Measurements from ENCODE around the gene TBC1D2B.
A peak's percentile ranks its signal among the peaks of the same experiment; 100 is the strongest.
"Not testable (repeated sequence)": the region's sequence is repeated elsewhere in the genome, so short reads cannot be mapped to it uniquely, and the experiment has no call there.

The TBC1D2B gene

GRCh38 chr15:77998592-77998991 is 78.9 kb downstream of the TBC1D2B start (continued):
- TF ChIP-seq HIC1 (tag by site-specific recombination; IDR thresholded peaks at IDR 0.05) (no peak), ZNF76 (tag by site-specific recombination; IDR thresholded peaks at IDR 0.05; ENCODE audit: borderline replicate concordance, low read depth) (no peak), ZNF114 (tag by site-specific recombination; IDR thresholded peaks at IDR 0.05) (no peak), ZNF274 (IDR thresholded peaks at IDR 0.05; ENCODE audit: low read length) (no peak), ZNF274 (tag by site-specific recombination; IDR thresholded peaks at IDR 0.05; ENCODE audit: borderline replicate concordance) (no peak), KLF16 (tag by site-specific recombination; IDR thresholded peaks at IDR 0.05) (no peak), HOXC10 (CRISPR knock-in tag; IDR thresholded peaks at IDR 0.05) (no peak), KLF7 (tag by site-specific recombination; IDR thresholded peaks at IDR 0.05; ENCODE audit: borderline replicate concordance) (no peak), ZSCAN23 (tag by site-specific recombination; IDR thresholded peaks at IDR 0.05) (no peak)

- CTCF ChIA-PET: interaction anchor here (0.6 to 6.4 kb wide), 4 partner anchors 31 to 111 kb away, joined by 3 to 67 read pairs (median 10); no protein-coding TSS in a partner anchor
- peaks cover 10 to 47% of the 10 kb centered on the region in 2 experiments for H3K36me3 ChIP-seq (ENCODE audit: control insufficient read depth in 2 of 2, insufficient read depth in 1 of 2, low read length in 2 of 2)
- H3K4me3 ChIP-seq (ENCODE audit: low read depth, low read length); H3K4me1 ChIP-seq (ENCODE audit: control insufficient read depth, insufficient read depth, low read length); POLR2A ChIA-PET; H3K27ac ChIP-seq (ENCODE audit: extremely low read depth, low read depth, low read length); H3K9me3 ChIP-seq (ENCODE audit: control insufficient read depth, insufficient read depth, low read depth, low read length): not testable (repeated sequence)
These were observed 79.6 kb downstream of the TBC1D2B start for GRCh38 chr15:77997761-77998554.

- POLR2A ChIA-PET; H3K9me3 ChIP-seq (ENCODE audit: control insufficient read depth, insufficient read depth, low read depth, low read length); H3K4me3 ChIP-seq (ENCODE audit: low read depth, low read length); H3K27ac ChIP-seq (ENCODE audit: extremely low read depth, low read depth, low read length); H3K4me1 ChIP-seq (ENCODE audit: control insufficient read depth, insufficient read depth, low read length): not testable (repeated sequence)
- CTCF ChIA-PET: interaction anchor here (0.6 to 6.4 kb wide), 2 partner anchors 30 to 112 kb away, joined by 3 to 67 read pairs; no protein-coding TSS in a partner anchor
- peaks cover 2 to 39% of the 10 kb centered on the region in 2 experiments; a peak in 2 of 3 replicates for H3K36me3 ChIP-seq (ENCODE audit: control insufficient read depth in 2 of 2, insufficient read depth in 1 of 2, low read length in 2 of 2)
- 0 out of 2 replicates have a peak, but pooled peaks have one; percentile 17 for TF ChIP-seq ZNF449 (tag by site-specific recombination; IDR thresholded peaks at IDR 0.05)
These were observed 80.3 kb downstream of the TBC1D2B start for GRCh38 chr15:77997221-77997620.

GRCh38 chr15:77996713-77997171 is 80.8 kb downstream of the TBC1D2B start:
- H3K27ac ChIP-seq (ENCODE audit: extremely low read depth, low read depth, low read length); H3K4me3 ChIP-seq (ENCODE audit: low read depth, low read length); POLR2A ChIA-PET; H3K4me1 ChIP-seq (ENCODE audit: control insufficient read depth, insufficient read depth, low read length); H3K9me3 ChIP-seq (ENCODE audit: control insufficient read depth, insufficient read depth, low read depth, low read length): not testable (repeated sequence)
- CTCF ChIA-PET: interaction anchor here (0.6 to 6.4 kb wide), 6 partner anchors 9 to 115 kb away, joined by 3 to 67 read pairs (median 4); no protein-coding TSS in a partner anchor
- H3K36me3 ChIP-seq (ENCODE audit: control insufficient read depth in 2 of 2, insufficient read depth in 1 of 2, low read length in 2 of 2): peaks cover 0 to 37% of the 10 kb centered on the region in 2 experiments; a peak in 2 of 3 replicates

GRCh38 chr15:77996226-77996625 is 81.3 kb downstream of the TBC1D2B start:
- CTCF ChIA-PET: interaction anchor here (0.6 to 6.4 kb wide), 6 partner anchors 9 to 116 kb away, joined by 3 to 67 read pairs (median 4); no protein-coding TSS in a partner anchor
- POLR2A ChIA-PET: interaction anchor here (0.6 kb wide), 1 partner anchor 153 kb away, joined by 3 read pairs; no protein-coding TSS in a partner anchor
- H3K27ac ChIP-seq (ENCODE audit: extremely low read depth, low read depth, low read length); H3K4me3 ChIP-seq (ENCODE audit: low read depth, low read length); H3K9me3 ChIP-seq (ENCODE audit: control insufficient read depth, insufficient read depth, low read depth, low read length); H3K4me1 ChIP-seq (ENCODE audit: control insufficient read depth, insufficient read depth, low read length): not testable (repeated sequence)
- H3K36me3 ChIP-seq (ENCODE audit: control insufficient read depth in 2 of 2, insufficient read depth in 1 of 2, low read length in 2 of 2): peaks cover 0 to 32% of the 10 kb centered on the region in 2 experiments; a peak in 2 of 3 replicates

- POLR2A ChIA-PET; H3K27ac ChIP-seq (ENCODE audit: extremely low read depth, low read depth, low read length); H3K4me3 ChIP-seq (ENCODE audit: low read depth, low read length); H3K9me3 ChIP-seq (ENCODE audit: control insufficient read depth, insufficient read depth, low read depth, low read length); H3K4me1 ChIP-seq (ENCODE audit: control insufficient read depth, insufficient read depth, low read length): not testable (repeated sequence)
- CTCF ChIA-PET: interaction anchor here (1.1 to 6.4 kb wide), 3 partner anchors 36 to 116 kb away, joined by 3 to 67 read pairs (median 6); no protein-coding TSS in a partner anchor
- peaks cover 0 to 25% of the 10 kb centered on the region in 2 experiments; a peak in 2 of 3 replicates for H3K36me3 ChIP-seq (ENCODE audit: control insufficient read depth in 2 of 2, insufficient read depth in 1 of 2, low read length in 2 of 2)
These were observed 82.0 kb downstream of the TBC1D2B start for GRCh38 chr15:77995537-77995918.

GRCh38 chr15:77994893-77995536 is 82.5 kb downstream of the TBC1D2B start:
- H3K9me3 ChIP-seq (ENCODE audit: control insufficient read depth, insufficient read depth, low read depth, low read length); H3K4me3 ChIP-seq (ENCODE audit: low read depth, low read length); POLR2A ChIA-PET; H3K4me1 ChIP-seq (ENCODE audit: control insufficient read depth, insufficient read depth, low read length); H3K27ac ChIP-seq (ENCODE audit: extremely low read depth, low read depth, low read length): not testable (repeated sequence)
- peaks cover 0 to 20% of the 10 kb centered on the region in 2 experiments; a peak in 1 of 3 replicates for H3K36me3 ChIP-seq (ENCODE audit: control insufficient read depth in 2 of 2, insufficient read depth in 1 of 2, low read length in 2 of 2)
- CTCF ChIA-PET: interaction anchor here (0.9 to 6.4 kb wide), 5 partner anchors 28 to 117 kb away, joined by 3 to 67 read pairs (median 3); no protein-coding TSS in a partner anchor

All from HEK293 (cell line).